CD4-positive, alpha-beta T cell treated with Interleukin-15 for 1 hour (primary cell): Measurements from ENCODE around the gene GP1BB.
"Not testable (repeated sequence)": the region's sequence is repeated elsewhere in the genome, so short reads cannot be mapped to it uniquely, and the experiment has no call there.

Experiments used
- DNase-seq: peaks from one replicate; pipeline ENCODE4 v3.0.0-alpha.2; 2020

Gene GP1BB

DNA sequence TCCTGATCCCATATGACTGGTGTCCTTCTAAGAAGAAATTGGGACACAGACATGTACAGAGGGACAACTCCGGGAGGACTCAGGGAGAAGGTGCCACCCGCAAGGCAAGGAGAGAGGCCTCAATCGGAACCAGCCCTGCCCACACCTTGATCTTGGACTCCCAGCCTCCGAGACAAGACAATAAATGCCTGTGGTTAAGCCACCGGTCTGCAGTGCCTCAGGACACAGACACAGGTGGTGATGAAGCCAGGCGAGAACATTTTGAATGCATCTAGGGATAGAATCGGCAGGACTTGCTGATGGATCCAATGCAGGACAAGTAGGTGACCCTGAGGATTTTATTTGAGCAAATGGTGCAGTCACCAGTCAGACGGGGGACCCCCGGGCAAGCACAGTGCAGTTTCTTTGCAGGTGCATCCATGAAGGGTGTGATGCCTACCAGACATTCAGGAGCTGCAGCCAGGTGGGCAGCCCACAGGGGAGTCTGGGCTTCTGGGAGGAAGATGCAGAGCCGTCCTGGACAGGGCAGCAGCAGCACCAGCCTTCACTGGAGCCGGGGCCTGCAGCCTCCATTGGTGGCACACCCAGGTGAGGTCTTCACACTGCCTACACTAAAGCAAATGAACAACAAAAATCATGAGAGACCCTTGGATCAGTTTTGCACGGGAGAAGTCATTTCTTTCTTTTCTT, 29.2 kb upstream of the GP1BB start:
- no peak for DNase-seq

DNA sequence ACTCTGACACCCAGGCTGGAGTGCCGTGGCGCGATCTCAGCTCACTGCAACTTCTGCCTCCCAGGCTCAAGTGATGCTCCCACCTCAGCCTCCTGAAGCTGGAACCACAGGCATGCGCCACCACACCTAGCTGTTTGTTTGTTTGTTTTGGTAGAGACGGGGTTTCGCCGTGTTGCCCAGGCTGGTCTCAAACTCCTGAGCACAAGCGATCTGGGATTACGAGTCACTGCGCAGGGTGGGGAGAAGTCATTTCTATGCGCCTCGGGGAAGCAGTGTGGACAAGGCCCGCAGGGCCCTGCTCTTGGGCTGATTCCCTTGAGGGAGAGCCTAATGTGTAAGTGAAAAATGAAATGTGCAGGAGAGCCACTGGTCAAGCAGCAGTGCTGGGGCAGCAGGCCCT, 28.6 kb upstream of the GP1BB start:
- no peak for DNase-seq

DNA sequence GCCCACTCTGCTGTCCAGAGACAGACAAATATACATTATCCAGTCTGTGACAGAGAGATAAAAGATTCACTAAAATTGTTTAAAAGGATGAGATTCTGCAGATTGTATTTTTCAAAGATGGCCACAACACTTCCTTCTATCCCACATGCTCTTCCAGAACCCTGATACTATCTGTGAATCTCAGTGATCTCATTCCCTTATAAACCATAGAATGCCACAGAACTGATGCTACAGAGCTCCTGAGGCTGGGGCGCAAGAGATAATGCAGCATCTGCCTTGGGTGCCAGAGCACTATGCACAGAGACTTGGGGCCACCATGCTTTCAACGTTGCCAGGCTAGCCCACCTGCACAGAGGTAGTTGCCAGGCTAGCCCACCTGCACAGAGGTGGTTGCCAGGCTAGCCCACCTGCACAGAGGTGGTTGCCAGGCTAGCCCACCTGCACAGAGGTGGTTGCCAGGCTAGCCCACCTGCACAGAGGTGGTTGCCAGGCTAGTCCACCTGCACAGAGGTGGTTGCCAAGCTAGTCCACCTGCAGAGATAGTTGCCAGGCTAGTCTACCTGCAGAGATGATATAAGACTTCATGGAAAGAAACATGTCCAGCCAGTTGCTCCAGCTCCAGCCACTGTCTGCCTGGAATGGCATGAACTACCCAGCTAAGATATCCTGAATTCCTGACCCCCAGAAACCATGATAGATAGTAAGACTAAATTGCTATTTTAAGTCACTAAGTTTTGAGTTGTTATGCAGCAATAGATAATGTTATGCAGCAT, 26.6 kb upstream of the GP1BB start:
- DNase-seq: no peak

DNA sequence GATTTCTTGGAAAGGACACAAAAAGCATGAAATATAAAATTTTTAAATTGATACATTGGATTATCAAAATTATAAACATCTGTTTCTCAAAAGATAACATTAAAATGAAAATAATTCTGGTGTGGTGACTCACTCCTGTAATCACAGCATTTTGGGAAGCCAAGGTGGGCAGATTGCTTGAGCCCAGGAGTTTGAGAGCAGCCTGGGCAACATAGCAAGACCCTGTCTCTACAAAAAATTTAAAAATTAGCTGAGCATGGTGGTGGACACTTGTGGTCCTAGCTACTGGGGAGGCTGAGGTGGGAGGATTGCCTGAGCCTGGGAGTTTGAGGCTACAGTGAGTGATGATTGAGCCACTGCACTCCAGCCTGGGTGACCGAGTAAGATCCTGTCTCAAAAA, 25.5 kb upstream of the GP1BB start:
- DNase-seq: not testable (repeated sequence)

DNA sequence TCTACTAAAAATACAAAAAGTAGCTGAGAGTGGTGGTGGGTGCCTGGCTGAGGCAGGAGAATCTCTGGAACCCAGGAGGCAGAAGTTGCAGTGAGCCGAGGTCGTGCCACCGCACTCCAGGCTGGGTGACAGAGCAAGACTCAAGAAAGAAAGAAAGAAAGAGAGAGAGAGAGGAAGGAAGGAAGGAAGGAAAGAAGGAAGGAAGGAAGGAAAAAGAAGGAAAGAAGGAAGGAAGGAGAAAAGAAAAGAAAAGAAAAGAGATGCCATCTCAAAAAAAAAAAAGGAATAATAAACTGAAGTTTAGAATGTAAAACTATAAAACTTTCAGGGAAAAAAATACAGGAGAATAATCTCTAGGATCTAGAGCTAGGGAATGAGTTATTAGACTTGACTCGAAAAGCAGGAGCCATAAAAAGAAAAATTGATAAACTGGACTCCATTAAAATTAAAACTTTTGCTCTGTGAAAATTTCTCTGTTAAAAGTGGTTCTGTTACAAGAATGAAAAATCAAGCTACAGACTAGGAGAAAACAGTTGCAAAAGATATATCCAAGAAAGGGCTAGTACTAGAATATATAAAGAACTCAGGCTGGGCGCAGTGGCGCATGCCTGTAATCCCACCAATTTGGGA, 22.4 kb upstream of the GP1BB start:
- DNase-seq: no peak

DNA sequence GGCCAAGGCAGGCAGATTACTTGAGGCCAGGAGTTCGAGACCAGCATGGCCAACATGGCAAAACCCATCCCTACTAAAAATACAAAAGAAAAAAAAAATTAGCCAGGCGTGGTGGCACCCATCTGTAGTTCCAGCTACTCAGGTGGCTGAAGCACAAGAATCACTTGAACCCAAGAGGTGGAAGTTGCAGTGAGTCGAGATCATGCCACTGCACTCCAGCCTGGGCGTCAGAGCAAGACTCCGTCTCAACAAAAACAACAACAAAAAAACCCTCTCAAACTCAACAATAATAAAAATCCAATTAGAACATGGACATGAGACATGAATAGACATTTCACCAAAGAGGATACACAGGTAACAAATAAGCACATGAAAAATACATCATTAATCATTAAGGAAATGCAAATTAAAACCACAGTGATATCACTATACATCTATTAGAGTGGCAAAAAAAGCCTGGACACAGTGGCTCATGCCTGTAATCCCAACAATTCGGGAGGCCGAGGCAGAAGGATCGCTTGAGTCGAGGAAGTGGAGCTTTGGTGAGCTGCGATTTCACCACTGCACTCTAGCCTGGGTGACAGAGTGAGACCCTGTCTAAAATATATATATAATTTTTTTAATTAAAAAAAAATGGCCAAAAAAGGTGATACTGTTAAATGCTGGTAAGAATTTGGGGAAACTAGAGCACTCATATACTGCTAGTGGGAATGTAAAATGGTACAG, 21.8 kb upstream of the GP1BB start:
- no peak for DNase-seq

DNA sequence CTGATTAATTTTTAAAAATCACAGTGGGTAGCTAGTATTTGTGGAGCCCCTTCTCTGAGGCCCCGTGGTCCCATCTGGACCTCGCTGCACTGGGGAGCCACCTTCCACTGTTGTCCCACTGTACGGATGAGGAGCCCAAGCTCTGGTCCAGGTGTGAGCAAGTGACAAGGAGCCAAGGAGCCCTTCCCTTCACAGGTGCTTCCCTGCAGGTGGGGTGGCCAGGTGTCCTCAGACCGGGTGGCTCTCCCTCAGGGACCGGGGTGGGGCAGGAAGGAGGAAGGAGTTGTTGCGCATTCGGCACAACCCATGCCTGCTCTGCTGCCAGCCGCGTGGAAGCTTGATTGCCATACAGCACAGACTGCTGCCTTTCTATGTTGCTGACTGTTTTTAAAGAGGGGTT, 19.5 kb upstream of the GP1BB start:
- no peak for DNase-seq

DNA sequence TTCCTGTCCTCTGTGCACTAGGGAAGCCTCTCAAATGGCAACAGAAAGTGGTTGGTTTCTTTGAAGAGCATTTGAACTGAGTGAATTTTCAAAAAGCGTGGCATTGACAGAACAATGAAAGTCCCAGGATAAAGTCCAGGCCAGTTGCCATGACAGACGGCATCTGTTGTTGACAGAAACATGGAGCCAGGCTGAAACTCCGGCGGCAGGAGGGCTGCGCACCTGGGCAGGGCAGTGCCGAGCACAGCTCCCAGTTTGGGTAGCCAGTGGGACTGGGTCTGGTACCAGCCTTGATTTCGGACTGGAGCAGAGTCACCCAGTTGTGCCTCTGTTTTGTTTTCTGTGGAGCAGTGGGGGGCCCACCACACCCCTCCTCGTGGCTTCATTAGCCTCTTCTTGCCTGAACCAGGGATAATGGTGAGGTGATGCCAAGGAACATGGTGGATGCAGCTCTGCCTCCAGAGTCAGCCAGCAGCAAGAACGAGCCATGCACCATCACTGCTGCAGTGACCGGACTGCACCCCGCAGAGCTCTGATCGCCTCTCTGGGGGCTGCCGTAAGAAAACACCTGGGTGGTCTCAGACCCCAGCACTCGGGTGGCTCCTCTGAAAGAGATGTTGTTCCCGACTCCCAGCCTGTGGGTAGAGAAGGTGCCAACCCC, 18.9 kb upstream of the GP1BB start:
- no peak for DNase-seq

DNA sequence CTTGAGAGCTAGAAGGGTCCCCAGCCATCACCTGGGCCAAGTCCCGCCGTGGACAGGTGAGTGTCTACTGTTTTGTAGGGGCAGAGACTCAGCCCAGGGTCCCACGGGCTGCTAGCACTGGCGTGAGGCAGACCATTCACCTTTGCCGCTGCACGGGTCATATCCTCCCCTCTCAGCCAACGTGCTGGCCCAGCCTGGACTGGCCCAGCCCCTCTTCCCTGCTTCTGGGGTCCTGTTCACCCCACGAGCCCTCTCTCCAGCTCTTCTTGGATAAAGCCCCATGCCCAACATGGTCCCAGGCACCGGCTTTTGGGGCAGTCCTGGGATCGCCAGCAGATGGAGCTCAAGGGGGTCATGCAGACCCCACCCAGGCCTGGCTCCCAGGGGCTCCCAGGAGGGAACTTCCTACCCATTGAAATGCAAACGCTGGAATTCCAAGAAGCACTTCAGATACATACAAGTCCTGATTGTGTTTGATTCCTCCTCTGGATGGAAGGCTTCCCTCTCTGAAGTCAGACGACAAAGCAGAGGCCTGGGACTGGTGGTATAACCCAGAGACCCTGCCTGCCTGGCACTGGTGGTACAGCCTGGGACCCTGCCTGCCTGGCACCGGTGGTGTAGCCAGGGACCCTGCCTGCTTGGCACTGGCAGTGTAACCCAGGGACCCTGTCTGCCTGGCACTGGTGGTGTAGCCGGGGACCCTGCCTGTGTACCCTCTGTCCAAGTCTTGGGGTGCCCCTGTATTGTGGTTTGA, 18.0 kb upstream of the GP1BB start:
- no peak for DNase-seq

DNA sequence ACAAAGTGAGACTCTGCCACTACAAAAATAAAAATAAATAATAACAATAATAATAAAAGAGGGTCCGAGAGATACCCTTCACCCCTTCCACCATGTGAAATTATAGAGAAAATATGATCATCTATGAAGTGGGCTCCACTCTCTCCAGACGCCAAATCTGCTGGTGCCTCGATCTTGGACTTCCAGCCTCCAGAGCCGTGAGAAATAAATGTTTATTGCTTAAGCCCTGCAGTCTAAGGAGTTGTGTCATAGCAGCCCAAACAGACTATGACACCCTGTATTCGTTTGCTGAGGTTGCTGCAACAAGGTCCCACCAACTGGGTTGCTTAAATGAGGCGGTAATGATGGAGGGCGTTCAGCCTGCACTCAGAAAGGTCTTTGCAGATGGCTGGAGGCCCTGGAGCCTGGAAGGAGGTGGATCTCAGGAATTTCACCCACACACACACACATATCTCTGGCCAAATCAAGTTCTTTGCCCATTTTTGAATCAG, 16.6 kb upstream of the GP1BB start:
- no peak for DNase-seq

DNA sequence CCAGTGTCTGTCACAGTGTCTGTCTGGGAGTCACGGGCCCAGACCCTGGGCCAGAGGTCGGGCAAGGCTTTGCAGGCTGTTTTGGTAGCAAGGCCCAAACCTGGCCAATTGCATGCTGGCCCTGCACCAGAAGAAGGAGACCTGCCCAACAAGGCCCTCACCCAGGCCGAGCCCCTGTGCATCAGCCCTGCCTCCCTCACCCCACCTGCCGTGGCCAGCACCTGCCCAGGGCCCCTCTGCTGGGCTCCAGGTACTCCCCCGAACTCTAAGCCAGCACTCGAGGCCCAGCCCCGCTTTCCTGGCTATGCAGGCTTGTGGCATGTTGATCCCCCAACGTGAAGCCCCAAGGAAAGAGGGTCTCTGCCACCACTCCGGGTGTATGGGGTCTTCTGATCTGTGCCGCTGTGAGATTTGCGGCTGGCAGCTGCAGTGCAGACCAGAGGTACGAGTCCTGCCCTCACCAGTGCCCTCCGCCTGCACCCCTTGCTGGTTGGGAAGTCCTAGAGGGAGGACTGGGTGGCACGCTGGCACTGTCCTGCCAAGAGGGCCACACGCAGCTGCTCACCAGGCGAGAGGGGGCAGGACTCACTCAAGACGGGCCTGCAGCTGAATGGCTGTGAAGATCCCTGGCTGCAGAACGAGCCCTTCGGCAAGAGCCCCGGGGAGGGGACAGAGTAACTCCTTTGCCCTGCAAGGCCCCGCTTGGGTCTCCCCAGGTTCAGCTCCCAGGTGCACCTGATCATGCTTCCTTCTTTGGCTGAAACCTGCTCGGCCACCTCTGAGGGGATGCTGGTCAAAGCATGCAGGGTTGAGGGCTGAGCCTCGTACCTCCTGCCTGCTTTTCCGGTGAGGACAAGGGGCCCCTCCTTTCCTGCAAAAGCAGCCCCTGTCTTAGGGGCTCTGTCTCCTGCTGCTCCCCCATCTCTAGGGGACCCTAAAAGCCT, 15.7 kb upstream of the GP1BB start:
- no peak for DNase-seq

DNA sequence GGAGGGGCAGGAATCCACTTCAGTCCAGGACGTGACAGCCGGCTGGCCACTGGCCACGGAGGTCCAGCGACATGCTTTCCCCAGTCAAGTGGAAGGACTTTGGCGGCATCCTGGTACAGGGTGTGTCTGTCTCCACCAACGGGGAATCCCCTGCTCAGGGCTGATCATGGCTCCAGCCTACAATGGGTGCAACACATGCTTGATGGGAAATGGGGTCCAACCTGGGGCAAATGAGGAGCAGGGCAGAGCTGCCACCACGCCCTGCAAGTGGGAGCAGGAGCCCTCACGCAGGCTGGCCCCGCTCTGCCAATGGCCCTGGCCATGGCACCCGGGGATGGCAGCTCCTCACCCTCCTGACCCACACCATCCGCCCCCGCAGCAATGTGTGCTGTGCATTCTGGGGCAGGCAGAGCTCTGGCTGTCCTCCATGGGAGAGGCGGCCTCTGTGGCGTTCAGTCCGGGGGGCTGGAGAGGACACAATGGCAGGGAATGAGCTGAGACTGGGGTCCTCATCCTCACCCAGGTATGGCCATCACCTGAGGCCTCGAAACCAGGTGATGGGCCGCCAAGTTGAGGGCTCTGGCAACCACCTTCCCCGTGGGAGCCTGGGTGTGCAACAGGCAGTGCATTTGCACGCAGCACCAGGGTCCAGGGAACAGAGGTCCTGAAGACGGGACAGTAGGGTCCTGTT, 14.9 kb upstream of the GP1BB start:
- DNase-seq: no peak

DNA sequence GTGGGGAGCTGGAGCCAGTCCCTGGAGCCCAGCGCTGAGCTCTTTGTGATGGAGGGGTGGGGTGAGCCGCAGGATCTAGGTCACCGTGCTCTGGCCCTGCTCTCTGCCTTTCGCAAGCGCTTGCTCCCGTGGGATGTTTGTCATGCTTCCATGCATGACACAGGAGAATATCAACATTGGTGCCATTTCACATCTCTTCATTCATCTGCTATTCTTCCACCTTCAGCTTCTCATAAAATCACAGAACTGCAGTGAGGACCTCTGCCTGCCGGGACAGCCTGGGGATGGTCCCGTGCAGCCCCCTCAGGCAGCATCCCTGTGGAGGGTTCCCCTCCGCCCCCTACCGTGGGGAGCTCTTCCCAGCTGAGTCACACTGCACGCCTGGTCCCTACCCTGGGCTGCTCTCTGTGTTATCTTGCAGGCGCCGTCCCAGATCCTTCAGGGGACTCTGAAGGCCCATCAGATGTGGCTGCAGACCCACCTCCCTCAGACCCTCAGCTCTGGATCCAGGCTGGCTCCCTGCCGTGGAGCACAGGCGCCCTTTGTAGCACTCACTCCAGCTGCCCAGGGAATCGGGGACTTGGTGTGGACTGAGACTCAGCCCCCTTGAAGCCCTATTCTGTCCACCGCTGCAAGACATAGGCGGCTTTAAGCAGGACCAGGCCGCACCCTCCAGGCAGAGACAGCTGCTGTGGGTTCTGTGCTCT, 14.1 kb upstream of the GP1BB start:
- no peak for DNase-seq

DNA sequence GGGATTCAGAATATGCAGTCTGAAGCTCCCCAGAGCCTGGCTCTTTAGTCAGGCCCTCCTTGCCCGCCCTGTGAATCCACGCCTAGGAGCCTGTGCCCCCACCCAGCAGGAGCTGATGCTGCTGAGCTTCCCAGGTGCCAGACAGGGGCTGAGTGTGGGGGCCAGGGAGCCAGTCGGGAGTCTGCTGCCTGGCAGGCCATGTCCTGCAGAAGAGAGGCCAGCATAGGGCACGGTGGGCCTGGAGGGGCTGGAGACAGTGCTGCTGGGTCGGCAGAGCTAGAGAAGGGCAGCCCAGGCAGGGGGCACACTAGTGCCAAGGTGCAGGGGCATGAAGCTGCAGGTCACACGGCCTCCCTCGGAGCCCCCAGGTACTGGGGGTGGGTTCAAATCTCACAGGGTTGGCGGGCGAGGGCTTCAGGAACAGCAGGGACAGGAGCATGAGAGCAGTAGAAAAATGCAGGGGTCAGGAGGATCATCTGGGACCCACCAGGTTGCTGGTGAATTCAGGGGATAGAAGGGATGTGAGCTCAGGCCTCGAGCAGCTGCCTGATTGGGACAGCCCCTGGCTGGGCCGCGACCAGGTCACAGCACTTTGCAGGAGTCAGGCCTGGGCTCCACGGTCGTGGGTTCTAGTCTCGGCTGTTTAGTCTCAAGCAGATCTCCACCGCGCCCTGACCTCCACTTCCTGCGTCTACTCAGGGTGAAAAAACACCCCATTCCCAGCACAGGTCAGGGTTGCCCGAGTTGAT, 13.1 kb upstream of the GP1BB start:
- DNase-seq: no peak

DNA sequence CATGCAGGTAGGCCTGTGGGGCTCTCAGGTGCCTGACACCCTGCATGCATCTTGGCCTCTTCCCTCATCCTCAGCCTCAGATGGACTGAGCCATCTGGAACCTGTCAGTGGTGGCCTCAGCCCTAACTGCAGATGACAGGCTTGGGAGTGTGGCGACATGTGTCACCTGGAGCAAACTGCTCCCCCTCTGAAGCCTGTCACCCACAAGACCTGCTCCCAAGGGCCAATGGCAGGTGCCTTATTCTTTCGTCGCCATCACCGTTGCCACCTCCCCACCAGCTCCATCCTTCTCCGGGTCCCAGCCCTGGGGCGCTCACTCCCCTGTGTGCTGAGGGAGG, 12.6 kb upstream of the GP1BB start:
- DNase-seq: no peak

DNA sequence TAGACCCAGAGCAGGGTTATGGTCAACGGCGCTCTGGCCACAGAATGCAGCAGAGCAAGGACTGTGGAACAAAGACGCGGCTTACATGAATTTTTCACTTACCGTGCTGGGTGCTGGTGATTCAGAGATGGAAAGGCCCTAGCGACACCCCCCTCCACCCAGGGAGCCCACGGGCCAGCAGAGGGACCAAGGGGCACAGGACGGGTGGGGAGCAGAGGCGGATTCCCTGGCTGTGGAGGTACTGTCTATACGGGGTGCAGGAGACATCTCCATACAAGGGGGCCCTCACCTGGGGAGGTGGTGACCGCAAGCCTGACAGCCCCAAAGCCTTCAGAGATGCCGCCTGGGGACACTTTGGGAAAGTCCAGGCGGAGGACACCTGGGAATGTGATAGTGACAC, 10.1 kb upstream of the GP1BB start:
- no peak for DNase-seq

DNA sequence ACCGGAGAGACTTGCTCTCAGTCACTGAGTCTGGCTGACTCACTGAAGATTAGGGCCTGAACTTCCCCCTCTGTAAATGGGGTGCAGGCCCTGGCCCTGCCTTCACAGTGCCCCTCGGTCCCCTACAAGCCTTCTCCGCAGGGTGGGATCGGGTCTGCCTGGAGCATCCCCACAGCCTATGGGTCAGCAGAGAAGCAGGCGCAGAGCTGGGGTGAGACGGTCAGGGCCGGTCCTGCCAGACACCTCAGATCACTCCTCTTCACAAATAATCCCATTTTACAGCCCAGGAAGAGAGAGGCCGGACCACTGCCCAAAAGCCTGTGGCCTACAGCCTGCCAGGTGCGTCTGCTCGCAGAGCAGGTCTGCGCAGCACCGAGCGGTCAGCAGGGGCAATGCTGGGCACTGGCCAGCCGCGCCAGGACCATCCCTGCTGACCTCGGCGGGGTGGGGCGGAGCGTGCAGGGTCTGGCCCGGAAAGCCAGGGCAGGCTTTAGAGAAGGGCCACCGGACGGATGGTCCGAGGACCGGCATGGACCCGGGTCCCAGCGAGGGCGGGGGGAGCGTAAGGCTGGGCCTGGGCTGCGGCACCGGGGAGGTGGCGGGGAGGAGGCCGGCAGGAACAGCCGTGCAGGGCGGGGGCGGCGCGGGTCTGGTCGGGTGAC, 9.6 kb upstream of the GP1BB start:
- no peak for DNase-seq
